Astrocyte (in vitro differentiated cells and primary cell): Measurements from ENCODE around the gene NOS1AP. TPM values are rescaled to one million over a fixed set of nuclear protein-coding genes. Genes with fewer than 3 reads are reported as not detected.

Experiments
- DNase-seq: peaks from one replicate; pipeline ENCODE4 v3.0.0-alpha.2; 2010; ENCODE audit warnings: low read depth
- FAIRE-seq: peaks from 2 replicates; lab custom pipeline; 2011; peaks lifted over from hg19 to GRCh38; lab: Jason Lieb, UNC
- H2AFZ ChIP-seq: 2 replicates; pipeline ENCODE4 v1.6.0; 2012; ENCODE audit warnings: low read depth, low read length, inconsistent platforms
- H3K27ac ChIP-seq: 2 replicates; pipeline ENCODE4 v1.5.1; 2011; ENCODE audit warnings: low read depth, low read length, inconsistent platforms
- H3K27me3 ChIP-seq: 2 replicates; pipeline ENCODE4 v1.6.0; 2011; ENCODE audit warnings: low read length, inconsistent platforms; ENCODE audit not compliant: insufficient read depth
- H3K36me3 ChIP-seq: 2 replicates; pipeline ENCODE4 v1.5.1; 2011; ENCODE audit warnings: low read length, inconsistent platforms; ENCODE audit not compliant: insufficient read depth
- H3K4me1 ChIP-seq: 2 replicates; pipeline ENCODE4 v1.5.1; 2011; ENCODE audit warnings: low read length, inconsistent platforms; ENCODE audit not compliant: insufficient read depth
- H3K4me2 ChIP-seq: 2 replicates; pipeline ENCODE4 v1.6.0; 2012; ENCODE audit warnings: low read length, inconsistent platforms
- H3K4me3 ChIP-seq: 2 replicates; pipeline ENCODE4 v1.5.1; 2011; ENCODE audit warnings: low read depth, mild to moderate bottlenecking, low read length, inconsistent platforms; ENCODE audit not compliant: insufficient read depth
- H3K79me2 ChIP-seq: 2 replicates; pipeline ENCODE4 v1.6.0; 2012; ENCODE audit warnings: mild to moderate bottlenecking, low read length, inconsistent platforms; ENCODE audit not compliant: insufficient read depth
- H3K9ac ChIP-seq: 2 replicates; pipeline ENCODE4 v1.6.0; 2012; ENCODE audit warnings: mild to moderate bottlenecking, low read length, inconsistent platforms
- H3K9me3 ChIP-seq: 2 replicates; pipeline ENCODE4 v1.5.1; 2012; ENCODE audit warnings: low read depth, mild to moderate bottlenecking, low read length, inconsistent platforms; ENCODE audit not compliant: insufficient read depth
- H4K20me1 ChIP-seq: 2 replicates; pipeline ENCODE4 v1.6.0; 2012; ENCODE audit warnings: low read length, inconsistent platforms; ENCODE audit not compliant: insufficient read depth
- H3K27ac Mint-ChIP-seq: one replicate; pipeline ENCODE4 v1.8.0; 2021; ENCODE audit warnings: mild to moderate bottlenecking, mixed read lengths; ENCODE audit not compliant: unreplicated experiment
- H3K27me3 Mint-ChIP-seq: one replicate; pipeline ENCODE4 v1.8.0; 2021; ENCODE audit warnings: low read depth, mixed read lengths; ENCODE audit not compliant: unreplicated experiment
- H3K36me3 Mint-ChIP-seq: one replicate; pipeline ENCODE4 v1.8.0; 2021; ENCODE audit warnings: low read depth, mixed read lengths; ENCODE audit not compliant: unreplicated experiment
- H3K4me1 Mint-ChIP-seq: one replicate; pipeline ENCODE4 v1.8.0; 2021; ENCODE audit warnings: low read depth, mixed read lengths; ENCODE audit not compliant: unreplicated experiment
- H3K4me3 Mint-ChIP-seq: one replicate; pipeline ENCODE4 v1.8.0; 2021; ENCODE audit warnings: mild to moderate bottlenecking, moderate library complexity, mixed read lengths; ENCODE audit not compliant: unreplicated experiment
- H3K9me3 Mint-ChIP-seq: one replicate; pipeline ENCODE4 v1.8.0; 2021; ENCODE audit warnings: mild to moderate bottlenecking, mixed read lengths; ENCODE audit not compliant: unreplicated experiment
- EZH2 ChIP-seq: IDR thresholded peaks from 2 replicates; pipeline ENCODE4 v1.6.1; 2012; ENCODE audit warnings: mild to moderate bottlenecking, low read length, inconsistent platforms; ENCODE audit not compliant: insufficient read depth
- total RNA-seq: library from RNA; stranded (reverse); gene quantifications from 2 replicates; pipeline ENCODE4 v1.2.1, GENCODE V29; 2021
- TF ChIP-seq, protein P1 (sequence below): IDR thresholded peaks from 2 replicates; pipeline ENCODE4 v1.5.1; 2011; ENCODE audit warnings: low read depth, mild to moderate bottlenecking, inconsistent platforms, low read length, moderate library complexity; ENCODE audit not compliant: insufficient read depth

The NOS1AP gene
- total RNA-seq, 1 donor from 2014 or later, result 1.2 TPM

DNA sequence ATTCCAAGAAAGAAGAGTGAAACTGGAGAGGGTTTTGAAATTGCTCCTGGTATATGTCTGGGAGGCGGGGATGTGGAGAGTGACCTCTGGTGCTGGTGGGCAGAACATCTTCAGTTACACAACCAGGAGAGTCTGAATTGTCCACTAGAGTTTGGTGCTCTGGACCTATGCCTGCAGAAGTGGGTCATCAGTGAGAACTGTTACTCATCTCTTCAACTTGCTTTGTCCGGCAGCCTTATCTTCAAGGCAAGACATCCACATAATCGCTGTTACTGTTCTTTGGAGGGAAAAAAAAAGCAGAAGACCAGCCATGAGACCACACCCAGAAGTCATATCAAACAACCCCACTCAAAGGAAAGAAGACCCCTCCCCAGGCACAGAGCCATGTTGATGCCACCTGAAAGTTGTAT is 327.6 kb downstream of the NOS1AP start:
- no peak overlapping the region for H3K27ac Mint-ChIP-seq
- Histone ChIP-seq H3K4me3 (no peak overlapping the region), H3K9ac (no peak overlapping the region), H3K4me2 (no peak overlapping the region), H3K36me3 (no peaks in the 10 kb centered on the region), H3K27ac (no peak overlapping the region), H3K9me3 (no peaks in the 10 kb centered on the region), H2AFZ (no peak overlapping the region), H3K27me3 (peaks cover 2% of the 10 kb centered on the region), H4K20me1 (no peaks in the 10 kb centered on the region), H3K4me1 (no peaks in the 10 kb centered on the region), H3K79me2 (no peaks in the 10 kb centered on the region)
- no peaks in the 10 kb centered on the region for H3K36me3 Mint-ChIP-seq
- H3K4me3 Mint-ChIP-seq, result no peak overlapping the region
- peaks cover 5% of the 10 kb centered on the region for H3K4me1 Mint-ChIP-seq
- peaks cover 1% of the 10 kb centered on the region for H3K9me3 Mint-ChIP-seq
- DNase-seq (no peak), FAIRE-seq (no peak)
- peaks cover 26% of the 10 kb centered on the region for H3K27me3 Mint-ChIP-seq
- no peak for TF ChIP-seq EZH2
- TF ChIP-seq, protein P1, sequence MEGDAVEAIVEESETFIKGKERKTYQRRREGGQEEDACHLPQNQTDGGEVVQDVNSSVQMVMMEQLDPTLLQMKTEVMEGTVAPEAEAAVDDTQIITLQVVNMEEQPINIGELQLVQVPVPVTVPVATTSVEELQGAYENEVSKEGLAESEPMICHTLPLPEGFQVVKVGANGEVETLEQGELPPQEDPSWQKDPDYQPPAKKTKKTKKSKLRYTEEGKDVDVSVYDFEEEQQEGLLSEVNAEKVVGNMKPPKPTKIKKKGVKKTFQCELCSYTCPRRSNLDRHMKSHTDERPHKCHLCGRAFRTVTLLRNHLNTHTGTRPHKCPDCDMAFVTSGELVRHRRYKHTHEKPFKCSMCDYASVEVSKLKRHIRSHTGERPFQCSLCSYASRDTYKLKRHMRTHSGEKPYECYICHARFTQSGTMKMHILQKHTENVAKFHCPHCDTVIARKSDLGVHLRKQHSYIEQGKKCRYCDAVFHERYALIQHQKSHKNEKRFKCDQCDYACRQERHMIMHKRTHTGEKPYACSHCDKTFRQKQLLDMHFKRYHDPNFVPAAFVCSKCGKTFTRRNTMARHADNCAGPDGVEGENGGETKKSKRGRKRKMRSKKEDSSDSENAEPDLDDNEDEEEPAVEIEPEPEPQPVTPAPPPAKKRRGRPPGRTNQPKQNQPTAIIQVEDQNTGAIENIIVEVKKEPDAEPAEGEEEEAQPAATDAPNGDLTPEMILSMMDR, result no peak

DNA sequence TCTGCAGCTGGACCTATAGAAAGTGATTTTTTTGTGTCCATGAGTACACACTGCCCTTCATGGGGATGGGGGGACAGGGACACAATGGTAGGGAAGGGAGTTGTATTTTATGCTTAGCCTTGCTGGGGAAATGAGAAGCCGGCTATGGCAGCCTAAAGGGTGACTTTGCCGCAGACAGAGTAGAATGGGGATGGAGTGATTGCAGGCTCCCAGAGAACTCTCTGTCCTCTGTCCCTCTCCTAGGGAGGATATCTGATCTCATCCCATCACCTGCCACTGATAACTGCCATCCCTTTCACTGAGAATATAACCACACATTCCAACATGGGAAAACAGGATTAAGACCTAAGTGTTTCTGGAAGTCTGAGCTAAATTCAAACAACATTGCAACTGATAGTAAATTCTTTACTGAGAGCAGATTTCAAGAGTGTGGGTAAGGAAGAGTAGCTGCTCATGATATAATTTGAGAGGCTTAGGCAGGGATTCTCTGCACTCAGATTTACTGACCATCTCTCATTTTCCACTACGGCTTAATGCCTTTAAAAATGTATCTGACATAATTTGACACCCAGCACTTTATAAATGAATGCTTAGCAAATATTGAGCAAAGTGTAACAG is 328.6 kb downstream of the NOS1AP start:
- DNase-seq (no peak), FAIRE-seq (no peak)
- Histone ChIP-seq H3K27ac (no peak overlapping the region), H2AFZ (no peak overlapping the region), H3K27me3 (peaks cover 2% of the 10 kb centered on the region), H4K20me1 (no peaks in the 10 kb centered on the region), H3K4me2 (no peak overlapping the region), H3K9me3 (no peaks in the 10 kb centered on the region), H3K36me3 (no peaks in the 10 kb centered on the region), H3K4me3 (no peak overlapping the region), H3K4me1 (no peaks in the 10 kb centered on the region), H3K9ac (no peak overlapping the region), H3K79me2 (no peaks in the 10 kb centered on the region)
- H3K4me1 Mint-ChIP-seq, result peaks cover 5% of the 10 kb centered on the region
- no peak overlapping the region for H3K4me3 Mint-ChIP-seq
- H3K9me3 Mint-ChIP-seq, result peaks cover 1% of the 10 kb centered on the region
- TF ChIP-seq, protein P1, result no peak
- no peak for TF ChIP-seq EZH2
- H3K36me3 Mint-ChIP-seq, result no peaks in the 10 kb centered on the region
- peaks cover 26% of the 10 kb centered on the region for H3K27me3 Mint-ChIP-seq
- no peak overlapping the region for H3K27ac Mint-ChIP-seq

GRCh38 chr1:162398999-162399580 is 329.6 kb downstream of the NOS1AP start:
- Histone ChIP-seq H4K20me1 (no peaks in the 10 kb centered on the region), H3K27me3 (peaks cover 2% of the 10 kb centered on the region), H3K9me3 (no peaks in the 10 kb centered on the region), H2AFZ (no peak overlapping the region), H3K4me3 (no peak overlapping the region), H3K36me3 (no peaks in the 10 kb centered on the region), H3K9ac (no peak overlapping the region), H3K4me1 (no peaks in the 10 kb centered on the region), H3K4me2 (no peak overlapping the region), H3K79me2 (no peaks in the 10 kb centered on the region), H3K27ac (no peak overlapping the region)
- H3K27me3 Mint-ChIP-seq, result peaks cover 26% of the 10 kb centered on the region
- FAIRE-seq (no peak), DNase-seq (no peak)
- TF ChIP-seq, protein P1, result no peak
- no peak for TF ChIP-seq EZH2
- H3K36me3 Mint-ChIP-seq, result no peaks in the 10 kb centered on the region
- no peak overlapping the region for H3K27ac Mint-ChIP-seq
- H3K4me3 Mint-ChIP-seq, result no peak overlapping the region
- peaks cover 5% of the 10 kb centered on the region for H3K4me1 Mint-ChIP-seq
- H3K9me3 Mint-ChIP-seq, result peaks cover 1% of the 10 kb centered on the region
